HG03045 (cell line): ENCODE results near the gene PDE6A.

ENCODE experiments used
- ATAC-seq: cut with Tn5 transposase; IDR thresholded peaks from one replicate; pipeline ENCODE4 v1.9.1; 2021; ENCODE audit warnings: mild to moderate bottlenecking, moderate library complexity; ENCODE audit not compliant: unreplicated experiment

The PDE6A gene

GRCh38 chr5:149944666-149945065 is at the start of gene PDE6A:
Gene PDE6A, minus strand, starts transcription at chr5:149944793. Its CDS starts 120 bp downstream, at chr5:149944673.
- ATAC-seq = no peak

GRCh38 chr5:149993471-149993870 is 48.9 kb upstream of the PDE6A start:
- no peak for ATAC-seq

GRCh38 chr5:149990518-149991376 is 46.2 kb upstream of the PDE6A start:
- peak; percentile 67 for ATAC-seq

GRCh38 chr5:149988126-149988525 is 43.5 kb upstream of the PDE6A start:
- ATAC-seq = no peak

- ATAC-seq = no peak
These were observed 37.9 kb upstream of the PDE6A start for GRCh38 chr5:149982505-149982904.

GRCh38 chr5:149981206-149981605 is 36.6 kb upstream of the PDE6A start:
- no peak for ATAC-seq

- ATAC-seq = no peak
These were observed 35.3 kb upstream of the PDE6A start for GRCh38 chr5:149979896-149980295.

- ATAC-seq = no peak
These were observed 30.8 kb upstream of the PDE6A start for GRCh38 chr5:149975409-149975808.

- no peak for ATAC-seq
These were observed 24.8 kb upstream of the PDE6A start for GRCh38 chr5:149969181-149969930.

- ATAC-seq = no peak
These were observed 22.4 kb upstream of the PDE6A start for GRCh38 chr5:149966946-149967345.

- no peak for ATAC-seq
These were observed 19.1 kb upstream of the PDE6A start for GRCh38 chr5:149963729-149964128.

GRCh38 chr5:149962601-149963300 is 18.2 kb upstream of the PDE6A start:
- no peak for ATAC-seq

- no peak for ATAC-seq
These were observed 17.4 kb upstream of the PDE6A start for GRCh38 chr5:149961957-149962409.

- no peak for ATAC-seq
These were observed 16.6 kb upstream of the PDE6A start for GRCh38 chr5:149961186-149961685.

- peak; percentile 99 for ATAC-seq
These were observed 15.9 kb upstream of the PDE6A start, which contains the start of gene SLC26A2 for GRCh38 chr5:149960272-149961185. Gene SLC26A2, plus strand, starts transcription at chr5:149960758. Its CDS starts 16,895 bp downstream, at chr5:149977653.

- no peak for ATAC-seq
These were observed 15.0 kb upstream of the PDE6A start for GRCh38 chr5:149959406-149960236.

- no peak for ATAC-seq
These were observed 13.3 kb upstream of the PDE6A start for GRCh38 chr5:149957855-149958254.

- no peak for ATAC-seq
These were observed 12.1 kb upstream of the PDE6A start for GRCh38 chr5:149956685-149957084.

- ATAC-seq = no peak
These were observed 10.2 kb upstream of the PDE6A start for GRCh38 chr5:149954798-149955197.
